CD4-positive, alpha-beta T cell treated with Interleukin-21 for 1 hour (primary cell): ENCODE measurements around the gene RORB.

ENCODE experiments used
- DNase-seq: peaks from one replicate; pipeline ENCODE4 v3.0.0-alpha.2; 2020

The RORB gene

DNA sequence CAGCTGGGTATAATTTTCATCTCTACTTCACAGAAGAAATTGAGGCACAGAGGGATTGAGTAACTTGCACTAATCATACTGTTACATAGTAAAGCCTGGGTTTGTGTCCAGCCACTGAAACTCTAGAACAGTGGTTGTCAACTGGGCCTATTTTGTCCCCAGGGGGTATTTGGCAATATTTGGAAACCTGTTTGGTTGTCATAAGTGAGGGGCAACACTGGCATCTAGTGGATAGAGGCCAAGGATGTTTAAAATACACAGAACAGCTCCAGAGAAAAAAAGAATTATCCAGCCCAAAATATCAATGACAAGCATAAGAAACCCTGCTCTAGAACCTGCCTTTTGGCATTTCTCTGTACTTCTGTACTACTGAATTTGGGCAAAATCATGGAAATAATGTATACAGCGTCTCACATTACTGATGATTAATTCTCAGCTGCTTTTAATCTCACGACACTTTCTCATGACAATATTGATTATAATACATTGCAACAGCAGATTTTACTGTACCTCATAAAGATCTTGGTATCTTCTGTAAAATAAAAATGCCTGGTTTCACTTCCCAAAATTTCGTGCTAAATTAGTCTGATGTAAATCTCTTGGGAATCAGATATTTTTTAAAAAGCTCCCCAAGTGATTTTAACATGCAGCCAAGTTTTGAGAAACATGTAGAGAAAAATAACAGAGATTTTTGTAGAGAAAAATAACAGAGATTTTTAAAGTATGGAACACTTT is 112.7 kb downstream of the RORB start:
- no peak for DNase-seq

DNA sequence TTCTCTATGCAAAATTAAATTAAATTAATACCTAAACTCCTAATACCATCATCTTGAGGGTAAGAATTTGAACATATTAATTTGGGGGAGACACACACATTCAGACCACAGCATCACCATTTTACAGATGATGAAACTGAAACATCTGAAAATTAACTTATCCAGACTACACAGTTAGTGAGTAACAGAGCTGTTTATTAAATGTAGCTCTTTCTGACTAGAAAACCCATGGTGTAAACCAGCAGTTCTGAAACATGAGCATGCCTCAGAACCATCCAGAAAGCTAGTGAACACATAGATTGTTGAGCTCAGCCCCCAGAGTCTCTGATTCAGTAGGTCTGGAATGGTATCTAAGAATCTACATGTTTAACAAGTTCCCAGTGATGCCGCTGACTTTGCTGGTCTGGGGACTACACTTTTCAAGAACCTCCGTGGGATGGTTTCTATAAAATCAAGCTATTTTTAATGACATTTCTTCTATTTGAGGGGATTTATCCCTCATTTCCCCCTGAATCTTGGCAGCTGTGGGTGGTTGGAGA is 113.5 kb downstream of the RORB start:
- no peak for DNase-seq

DNA sequence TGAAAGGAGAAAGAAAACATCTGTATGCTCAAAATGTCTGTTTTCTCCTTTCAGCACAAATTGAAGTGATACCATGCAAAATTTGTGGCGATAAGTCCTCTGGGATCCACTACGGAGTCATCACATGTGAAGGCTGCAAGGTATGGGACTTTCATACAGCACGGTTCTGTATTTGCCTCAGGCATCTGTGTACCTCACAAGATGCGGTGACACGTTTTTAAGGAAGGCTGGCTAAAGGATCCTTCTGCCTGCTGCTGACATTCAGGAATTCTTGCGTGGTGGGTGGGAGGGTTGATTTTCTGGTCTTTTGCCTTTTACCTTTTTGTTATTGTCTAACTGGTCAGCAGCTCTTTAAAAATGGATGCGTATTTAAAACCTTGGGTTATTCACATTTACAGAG is 133.1 kb downstream of the RORB start:
- DNase-seq = no peak

GRCh38 chr9:74639112-74639511 is 142.0 kb downstream of the RORB start:
- no peak for DNase-seq

GRCh38 chr9:74642376-74642775 is 145.2 kb downstream of the RORB start:
- no peak for DNase-seq

DNA sequence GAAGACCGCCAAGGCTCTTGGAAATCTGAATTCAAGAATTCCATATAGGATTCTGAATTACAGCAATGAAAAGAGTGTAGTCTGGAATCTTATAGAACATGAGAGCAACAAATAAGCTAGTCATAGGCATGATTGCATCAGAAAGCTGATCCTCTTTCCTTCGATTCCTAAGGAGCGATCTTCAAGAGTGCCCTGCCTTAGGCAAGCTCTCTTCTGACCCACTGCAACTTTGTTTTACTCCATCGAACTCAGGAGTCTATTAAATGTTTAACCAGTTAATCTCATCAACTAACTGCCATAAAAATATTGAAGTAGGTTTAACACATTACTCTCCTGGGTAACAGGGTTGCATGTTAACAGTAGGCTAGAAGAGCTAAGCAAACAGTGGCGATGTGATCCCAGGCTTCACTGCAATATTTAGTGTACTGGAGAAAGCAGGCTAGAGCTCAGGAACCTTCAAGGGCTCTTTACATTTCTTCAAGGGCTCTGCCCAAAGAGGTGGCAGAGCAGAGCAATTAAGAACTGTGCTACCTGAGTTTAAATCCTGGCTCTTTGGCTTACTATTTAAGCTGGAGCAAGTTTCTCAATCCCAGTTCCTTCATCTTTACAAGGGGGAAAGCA is 146.3 kb downstream of the RORB start:
- no peak for DNase-seq

- DNase-seq = no peak
These were observed 146.9 kb downstream of the RORB start for GRCh38 chr9:74644023-74644422.

DNA sequence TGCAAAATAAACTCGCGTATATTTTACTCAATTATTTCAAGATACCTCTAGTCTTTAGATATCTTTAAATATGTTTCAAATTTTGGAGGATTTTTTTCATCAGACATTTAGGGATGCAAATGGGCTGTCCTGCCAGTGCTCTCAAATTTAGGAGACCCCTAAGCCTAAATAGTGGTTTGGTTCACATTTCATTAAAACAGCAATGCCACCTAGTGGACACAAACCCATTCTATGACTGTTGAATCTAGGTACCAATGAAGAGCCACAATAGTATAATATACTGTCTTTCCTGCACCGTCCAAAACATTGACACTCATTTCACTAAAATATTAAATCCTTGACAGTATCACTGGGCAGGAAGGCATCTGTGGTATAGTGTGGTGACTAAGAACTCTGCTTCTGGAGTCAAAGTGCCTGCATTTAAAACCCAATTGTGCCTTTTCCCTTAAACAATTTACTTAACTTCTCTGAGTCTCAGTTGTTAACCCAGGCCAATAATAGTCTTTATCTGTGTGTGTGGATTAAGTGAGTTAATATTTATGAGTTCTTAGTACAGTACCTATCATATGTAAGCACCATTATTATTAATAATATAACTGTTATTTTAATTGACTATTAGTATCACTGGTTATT is 148.0 kb downstream of the RORB start:
- DNase-seq = peak; percentile 0

DNA sequence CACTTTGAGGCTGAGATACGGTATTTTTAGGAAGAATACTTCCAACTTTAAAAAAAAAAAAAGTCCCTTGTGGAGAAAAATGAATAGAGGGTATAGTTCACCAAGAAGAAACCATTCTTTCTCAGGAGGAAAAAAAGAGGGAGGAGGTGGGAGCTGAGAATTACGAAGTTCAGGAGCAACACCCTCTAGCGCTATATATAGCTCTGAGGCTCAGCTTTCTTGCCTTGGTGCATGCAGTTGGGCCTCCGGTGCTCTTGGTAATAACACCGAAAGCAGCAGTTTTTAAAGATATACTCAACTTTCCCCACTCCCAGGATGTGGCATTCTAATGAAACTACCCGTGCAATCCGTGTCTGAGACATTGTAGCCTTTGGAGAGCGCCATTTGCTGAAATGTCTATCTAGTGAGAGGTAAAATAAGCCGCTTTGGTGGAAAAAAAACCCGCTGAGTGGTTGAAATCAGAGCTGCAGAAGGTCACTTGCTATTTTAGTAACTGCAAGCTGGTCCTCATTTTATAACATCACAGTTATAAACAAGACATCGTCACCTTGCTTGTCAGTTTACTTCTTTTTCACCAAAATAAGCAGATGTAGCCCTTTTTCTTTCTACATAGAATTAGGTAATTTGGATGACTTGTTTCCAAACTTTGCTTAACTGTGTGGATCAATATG is 156.4 kb downstream of the RORB start:
- DNase-seq = no peak

DNA sequence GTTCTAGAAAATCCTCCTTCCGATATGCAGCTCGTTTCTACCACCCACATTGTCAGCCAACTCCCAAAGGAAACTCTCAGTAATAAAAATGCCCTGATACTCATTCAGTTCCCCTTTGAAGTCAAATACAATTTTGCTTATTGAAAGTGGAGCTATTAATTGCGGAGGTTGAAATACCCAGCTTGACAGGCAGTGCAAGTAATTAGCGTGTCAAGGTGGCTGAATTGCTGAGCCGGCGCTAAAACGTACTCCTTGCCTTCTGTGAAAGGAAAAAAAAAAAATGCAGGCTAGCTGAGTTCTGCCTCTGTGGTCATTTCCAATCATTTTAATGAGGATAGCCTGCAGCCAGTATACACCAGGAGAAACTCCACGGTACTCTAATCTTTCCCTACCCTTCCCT is 165.5 kb downstream of the RORB start:
- DNase-seq = no peak

DNA sequence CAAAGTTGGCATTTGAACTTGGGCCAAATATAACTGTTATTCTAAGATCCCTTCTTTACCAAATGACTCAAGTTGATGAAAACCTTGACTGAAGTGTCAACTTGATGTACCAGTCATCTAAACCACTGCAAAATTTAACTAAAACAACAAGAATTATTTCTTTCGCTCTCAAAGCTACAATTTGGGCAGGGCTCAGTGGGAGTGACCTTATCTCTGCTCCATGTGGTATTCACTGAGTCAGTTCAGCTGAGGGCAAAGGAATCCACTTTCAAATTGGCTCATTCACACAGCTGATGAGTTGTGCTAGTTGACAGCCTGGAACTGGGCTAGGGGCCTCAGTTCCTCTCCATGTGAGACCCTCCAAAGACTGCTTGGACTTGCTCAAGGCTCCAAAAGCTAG is 166.3 kb downstream of the RORB start:
- no peak for DNase-seq

- DNase-seq = no peak
These were observed 169.6 kb downstream of the RORB start for GRCh38 chr9:74666625-74667316.

DNA sequence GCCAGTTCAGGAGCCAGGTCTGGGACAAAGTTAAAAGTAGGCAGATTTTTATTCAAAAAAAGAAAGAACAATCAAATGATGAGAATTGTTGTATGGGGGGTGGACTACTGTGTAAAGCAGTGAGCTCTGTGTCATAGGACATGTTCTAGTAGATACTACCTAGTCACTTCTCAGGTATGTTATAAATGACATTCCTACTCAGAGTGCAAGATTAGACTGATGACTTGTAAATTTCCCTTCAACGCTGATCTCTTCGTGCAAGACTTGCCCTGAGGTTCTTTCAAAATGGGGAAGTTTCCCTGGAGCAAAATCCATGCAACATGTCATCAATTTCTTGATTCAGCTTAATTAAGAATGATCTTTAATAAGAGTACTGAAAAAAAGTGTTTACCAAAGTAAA is 175.1 kb downstream of the RORB start:
- no peak for DNase-seq

DNA sequence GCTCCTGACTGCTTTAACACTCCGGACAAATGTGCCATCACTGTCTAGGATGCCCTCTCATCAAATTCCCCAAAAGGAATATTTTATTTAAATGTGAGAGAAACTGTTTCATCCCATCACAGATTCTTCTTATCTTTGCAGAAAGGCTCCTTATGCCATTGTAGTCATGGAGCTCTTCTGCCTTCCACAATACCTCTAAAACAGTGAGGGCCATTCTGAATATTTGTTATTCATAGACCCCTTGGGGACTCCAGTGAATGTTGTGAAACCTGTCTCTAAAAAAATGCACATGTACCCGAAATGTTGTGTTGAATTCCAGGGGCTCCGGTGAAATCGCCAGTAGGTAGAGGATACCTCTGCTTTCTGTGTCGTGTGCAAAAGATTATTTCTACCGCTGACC is 176.9 kb downstream of the RORB start:
- no peak for DNase-seq

DNA sequence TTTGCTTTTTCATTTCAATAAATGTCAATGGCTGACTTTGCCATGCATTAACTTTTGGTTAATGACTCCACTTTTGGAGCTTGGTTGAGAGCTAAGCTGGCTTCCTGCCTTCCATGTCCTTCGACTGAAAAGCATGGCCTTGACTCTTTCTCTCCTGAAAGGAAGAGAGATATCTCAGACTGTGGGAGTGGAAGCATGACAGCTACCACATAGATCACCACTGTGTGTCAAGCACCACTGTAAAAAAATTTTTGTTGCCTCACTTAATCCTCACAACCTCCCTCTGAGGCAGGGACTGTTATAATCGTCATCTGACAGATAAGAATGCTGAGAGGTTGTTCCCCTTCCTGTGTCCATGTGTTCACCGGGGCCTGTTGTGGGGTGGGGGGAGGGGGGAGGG is 184.8 kb downstream of the RORB start:
- DNase-seq = no peak

GRCh38 chr9:74683322-74683721 is 186.2 kb downstream of the RORB start:
- no peak for DNase-seq

DNA sequence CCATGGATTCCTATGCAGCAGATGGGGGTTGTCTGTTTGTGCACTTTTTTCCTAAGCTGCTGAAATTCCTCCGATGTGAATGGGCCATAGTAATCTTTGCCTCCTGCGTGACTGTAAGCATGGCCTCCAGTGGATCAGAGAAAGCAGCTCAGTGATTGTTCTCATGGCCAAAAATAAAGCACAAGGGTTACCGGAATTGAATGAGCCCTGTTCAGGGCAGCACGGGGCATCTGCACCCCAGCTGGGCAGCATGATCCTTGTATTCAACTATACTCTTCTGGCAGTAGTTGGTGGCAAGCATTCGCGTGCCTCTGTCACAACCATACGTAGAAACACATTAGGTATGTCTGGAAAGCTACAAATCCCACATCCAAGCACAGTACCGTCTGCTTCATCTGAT is 193.9 kb downstream of the RORB start:
- no peak for DNase-seq

DNA sequence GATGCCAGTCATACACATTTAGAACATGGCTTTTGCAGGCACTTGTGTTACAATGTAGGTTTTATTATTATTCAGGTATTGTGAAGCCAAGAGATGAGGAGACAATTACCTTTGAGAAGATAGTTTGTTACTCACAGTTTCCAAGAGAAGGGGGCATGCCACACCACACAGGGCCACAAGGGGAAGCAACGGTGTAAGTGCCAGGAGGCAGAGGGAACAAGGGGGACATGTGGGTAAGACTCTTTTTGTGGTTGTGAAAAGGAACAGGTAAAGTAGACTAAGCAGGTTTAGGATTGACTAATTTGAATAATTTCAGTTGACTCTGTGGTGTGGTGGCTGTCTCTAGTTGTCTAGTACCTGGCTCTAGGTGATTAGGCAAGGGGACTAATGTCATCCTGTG is 199.4 kb downstream of the RORB start:
- DNase-seq = no peak

- no peak for DNase-seq
These were observed 200.4 kb downstream of the RORB start for GRCh38 chr9:74697535-74697934.

DNA sequence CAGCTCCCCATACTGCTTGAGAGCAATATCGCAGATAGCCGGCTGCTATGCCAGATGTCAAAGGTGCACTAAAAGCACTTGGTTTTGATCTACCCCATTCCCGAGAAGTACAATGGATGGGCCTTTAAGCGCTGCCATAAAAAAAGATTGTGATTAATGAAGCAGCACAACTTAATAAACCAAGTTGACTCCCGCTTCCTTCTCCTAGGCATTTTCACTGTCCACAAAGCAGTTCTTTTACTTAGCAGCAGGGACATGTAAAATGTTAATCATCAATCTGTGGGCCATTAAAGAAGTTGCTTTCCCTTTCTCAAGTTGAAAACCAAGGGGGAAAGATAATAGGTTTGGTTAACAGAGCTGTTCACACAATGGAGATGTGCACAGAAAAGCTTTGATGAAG is 214.2 kb downstream of the RORB start:
- DNase-seq = no peak

GRCh38 chr9:74718709-74719108 is 221.6 kb downstream of the RORB start:
- no peak for DNase-seq

DNA sequence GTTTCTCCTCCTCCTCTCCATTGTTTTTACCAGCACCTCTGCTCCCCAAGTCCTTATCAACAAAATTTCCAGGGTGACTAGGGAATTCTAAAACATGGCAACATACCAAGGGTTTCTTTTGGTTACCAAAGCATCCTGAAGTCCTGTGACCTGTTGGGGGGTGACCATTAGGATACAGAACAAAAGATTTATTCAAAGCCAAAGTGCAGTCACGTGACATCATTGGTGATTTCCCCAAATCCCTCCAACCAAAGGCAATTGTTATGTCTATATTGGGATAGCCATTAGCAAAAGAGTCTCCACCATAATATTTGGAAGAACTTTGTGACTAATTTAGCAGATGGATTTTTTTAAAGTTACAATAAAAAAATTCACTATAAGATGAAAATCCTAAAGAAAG is 222.2 kb downstream of the RORB start:
- no peak for DNase-seq
